Adipose tissue (tissue), 3 donors: ENCODE data around the gene DISC1. TPM values are rescaled to one million over a fixed set of nuclear protein-coding genes. Genes with fewer than 3 reads are reported as not detected.

Experiments
- H3K27ac ChIP-seq: one replicate; pipeline ENCODE4 v1.5.1; 2013; ENCODE audit warnings: low read depth, low read length
- WGBS, 3 donors: extraction: QIAGEN DNeasy Blood & Tissue Kit; methylation state at CpG; one replicate each; pipeline ENCODE4 v1.1.7; 2013; 5-methylcytosine and 5-hydroxymethylcytosine counted together
- polyA plus RNA-seq, 3 donors: library from polyadenylated mRNA; stranded (reverse); fragments of 200-250 nt; gene quantifications; one replicate each; pipeline ENCODE4 v1.2.3, GENCODE V29; 2013
- donor health status: healthy with polysubstance abuse.
- donor health status: Bipolar disorder and iron deficiency.
- donor health status: healthy.

The DISC1 gene
- polyA plus RNA-seq, 3 donors = 0.48 to 1.5 (median 1.4) TPM

DNA sequence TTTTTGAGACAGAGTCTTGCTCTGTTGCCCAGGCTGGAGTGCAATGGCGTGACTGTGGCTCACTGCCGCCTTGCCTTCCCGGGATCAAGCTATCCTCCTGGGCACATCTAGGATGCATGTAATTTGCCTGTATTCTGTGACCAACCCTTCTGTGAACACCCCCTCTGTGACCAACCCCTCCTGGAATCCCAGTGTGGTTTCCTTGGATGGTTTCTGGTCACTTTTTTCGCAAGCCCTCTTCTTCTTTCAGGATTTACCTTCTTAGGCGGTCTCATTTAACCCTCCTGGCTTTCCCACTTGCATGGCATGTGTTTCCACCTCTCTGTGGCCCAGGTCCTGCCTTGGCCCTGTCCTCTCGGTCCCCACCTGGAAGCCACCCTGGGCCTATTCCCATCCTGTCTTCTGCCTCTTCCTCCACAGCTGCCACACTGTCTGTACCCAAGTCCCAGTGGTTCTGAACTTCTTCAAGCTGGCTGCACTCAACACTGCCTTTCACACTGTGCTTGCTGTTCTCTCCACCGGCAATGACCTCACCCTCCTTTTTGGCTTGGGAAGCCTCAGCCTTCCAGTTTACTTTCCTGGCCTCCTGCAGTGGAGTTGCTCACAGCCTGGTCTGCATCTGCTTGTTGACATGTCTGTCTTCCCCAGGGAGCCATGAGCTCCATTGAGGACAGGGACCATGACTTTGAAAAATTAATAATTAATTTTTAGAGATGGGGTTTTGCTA, 57.0 kb downstream of the DISC1 start:
- 87 to 89% (median 87%) methylated on average over 7 of the region's 7 CpGs for WGBS, 3 donors

GRCh38 chr1:231684356-231685244, 58.0 kb downstream of the DISC1 start:
- WGBS, 3 donors = 78 to 89% (median 87%) methylated on average over 15 of the region's 15 CpGs

More for the DNA sequence above, 57.0 kb downstream of the DISC1 start:
- no peak overlapping the region for H3K27ac ChIP-seq

DNA sequence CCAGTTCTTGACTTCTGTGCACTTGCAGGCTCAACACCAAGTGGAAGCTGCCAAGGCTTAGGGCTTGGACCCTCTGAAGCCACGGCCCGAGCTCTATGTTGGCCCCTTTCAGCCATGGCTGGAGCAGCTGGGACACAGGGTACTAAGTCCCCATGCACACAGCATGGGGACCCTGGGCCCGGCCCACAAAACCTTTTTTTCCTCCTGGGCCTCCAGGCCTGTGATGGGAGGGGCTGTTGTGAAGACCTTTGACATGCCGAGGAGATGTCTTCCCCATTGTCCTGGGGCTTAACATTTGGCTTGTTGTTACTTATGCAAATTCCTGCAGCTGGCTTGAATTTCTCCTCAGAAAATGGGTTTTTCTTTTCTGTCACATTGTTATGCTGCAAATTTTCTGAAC, 59.8 kb downstream of the DISC1 start:
- 97 to 100% (median 98%) methylated on average over 4 of the region's 4 CpGs for WGBS, 3 donors
- H3K27ac ChIP-seq = no peak overlapping the region

More at GRCh38 chr1:231684356-231685244, 58.0 kb downstream of the DISC1 start:
- H3K27ac ChIP-seq = no peak overlapping the region

- 81 to 92% (median 88%) methylated on average over 4 of the region's 4 CpGs for WGBS, 3 donors
These were observed 62.4 kb downstream of the DISC1 start for GRCh38 chr1:231688989-231689388.

GRCh38 chr1:231690059-231690458, 63.5 kb downstream of the DISC1 start:
- 46 to 53% (median 48%) methylated on average over 9 of the region's 9 CpGs for WGBS, 3 donors
- no peak overlapping the region for H3K27ac ChIP-seq

More at GRCh38 chr1:231688989-231689388, 62.4 kb downstream of the DISC1 start:
- H3K27ac ChIP-seq = no peak overlapping the region

DNA sequence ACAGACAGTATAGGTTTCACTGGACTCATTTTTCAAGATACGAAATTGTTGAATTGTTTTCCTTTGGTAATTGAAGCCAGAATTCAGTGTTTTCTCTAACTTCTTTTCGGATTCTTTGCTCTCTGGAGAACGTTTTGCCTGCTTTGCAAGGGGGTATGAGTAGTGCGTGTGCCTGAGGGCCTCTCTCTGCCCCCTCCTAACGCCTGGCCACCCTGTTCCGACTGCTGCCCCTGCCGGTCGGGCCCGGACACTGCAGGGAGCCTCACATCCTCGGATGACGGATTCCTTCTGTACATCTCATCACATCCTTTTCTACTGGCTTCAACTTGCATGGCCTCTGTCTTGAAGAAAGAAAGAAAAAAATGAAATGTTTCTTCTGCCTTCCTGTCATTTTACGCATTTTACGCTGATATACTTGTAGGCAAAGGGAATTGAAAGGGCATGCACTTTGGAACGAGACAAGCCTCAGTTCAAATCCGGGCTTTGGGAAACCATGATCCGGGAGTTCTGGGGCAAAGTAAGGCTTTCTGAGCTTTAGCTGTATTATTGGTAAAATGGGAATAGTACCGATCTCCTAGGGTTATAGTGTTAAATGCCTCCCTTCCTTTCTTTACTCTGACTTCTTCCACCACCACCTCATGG, 65.1 kb downstream of the DISC1 start:
- WGBS, 3 donors = 67 to 81% (median 81%) methylated on average over 17 of the region's 17 CpGs
- H3K27ac ChIP-seq = no peak overlapping the region

DNA sequence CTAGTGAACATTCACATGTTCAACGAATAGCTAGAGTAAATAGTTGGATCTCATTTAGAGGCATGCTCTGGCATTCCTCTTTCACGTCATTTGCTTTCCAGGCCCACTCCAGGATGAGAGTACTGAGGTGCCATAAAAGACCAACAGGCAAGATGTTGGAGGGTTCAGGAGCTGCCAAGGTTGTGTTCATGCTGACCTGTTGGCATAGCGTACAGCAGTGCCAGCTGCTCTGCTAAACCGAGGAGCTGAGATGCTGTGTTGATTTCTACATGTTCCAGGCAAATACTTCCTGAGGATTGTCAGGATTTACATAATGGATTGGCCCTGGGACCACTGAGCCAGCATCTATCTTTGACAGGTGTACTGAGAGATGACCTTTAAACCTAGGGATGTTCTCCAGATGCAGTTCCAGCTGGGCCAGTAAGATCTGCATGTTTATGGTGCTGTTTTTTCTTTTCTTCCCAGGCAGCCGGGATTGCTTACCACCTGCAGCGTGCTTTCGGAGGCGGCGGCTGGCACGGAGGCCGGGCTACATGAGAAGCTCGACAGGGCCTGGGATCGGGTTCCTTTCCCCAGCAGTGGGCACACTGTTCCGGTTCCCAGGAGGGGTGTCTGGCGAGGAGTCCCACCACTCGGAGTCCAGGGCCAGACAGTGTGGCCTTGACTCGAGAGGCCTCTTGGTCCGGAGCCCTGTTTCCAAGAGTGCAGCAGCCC, 66.9 kb downstream of the DISC1 start:
- H3K27ac ChIP-seq = no peak overlapping the region
- 87 to 92% (median 92%) methylated on average over 18 of the region's 18 CpGs for WGBS, 3 donors

- 71 to 89% (median 84%) methylated on average over 11 of the region's 11 CpGs for WGBS, 3 donors
- H3K27ac ChIP-seq = no peak overlapping the region
These were observed 67.5 kb downstream of the DISC1 start for GRCh38 chr1:231694075-231694431.

DNA sequence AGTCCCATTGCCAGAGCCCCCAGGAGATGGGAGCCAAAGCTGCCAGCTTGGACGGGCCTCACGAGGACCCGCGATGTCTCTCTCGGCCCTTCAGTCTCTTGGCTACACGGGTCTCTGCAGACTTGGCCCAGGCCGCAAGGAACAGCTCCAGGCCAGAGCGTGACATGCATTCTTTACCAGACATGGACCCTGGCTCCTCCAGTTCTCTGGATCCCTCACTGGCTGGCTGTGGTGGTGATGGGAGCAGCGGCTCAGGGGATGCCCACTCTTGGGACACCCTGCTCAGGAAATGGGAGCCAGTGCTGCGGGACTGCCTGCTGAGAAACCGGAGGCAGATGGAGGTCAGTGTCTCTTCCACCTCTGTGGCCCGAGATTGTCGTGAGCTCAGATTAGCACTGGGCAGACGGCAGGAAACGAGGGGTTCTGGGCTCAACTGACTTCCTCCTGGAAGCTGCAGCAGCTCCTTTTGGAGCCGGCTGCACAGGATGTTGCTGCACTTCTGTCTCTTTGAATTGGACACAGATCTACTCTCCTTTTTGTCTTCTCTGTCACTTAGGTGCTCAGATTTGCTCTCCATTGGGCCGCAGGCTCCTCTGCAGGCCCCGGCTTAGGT, 68.0 kb downstream of the DISC1 start:
- no peak overlapping the region for H3K27ac ChIP-seq
- WGBS, 3 donors = 51 to 85% (median 66%) methylated on average over 18 of the region's 18 CpGs

GRCh38 chr1:231695439-231696255, 69.1 kb downstream of the DISC1 start:
- H3K27ac ChIP-seq = no peak overlapping the region
- WGBS, 3 donors = 86 to 88% (median 86%) methylated on average over 7 to 8 of the region's 8 CpGs

DNA sequence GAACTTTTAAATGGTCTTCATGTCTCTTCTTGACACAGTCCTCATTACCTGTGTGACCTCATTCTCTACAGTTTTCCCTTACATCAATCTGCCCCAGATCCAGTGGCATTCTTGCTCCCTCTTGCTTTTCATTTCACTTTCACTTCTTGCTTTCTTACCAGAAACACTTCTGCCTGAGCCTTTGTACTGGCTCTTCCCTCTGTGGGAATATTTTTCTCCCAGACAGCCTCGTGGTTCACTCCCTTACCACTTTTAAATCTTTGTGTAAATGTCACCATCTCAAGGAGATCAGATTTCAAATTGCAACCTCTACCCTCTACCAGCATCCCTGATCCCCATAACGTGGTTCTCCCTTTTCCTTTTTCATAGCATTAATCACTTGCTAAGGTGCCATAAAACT, 73.2 kb downstream of the DISC1 start:
- WGBS, 3 donors = 24 to 31% (median 28%) methylated on average over 2 of the region's 2 CpGs

GRCh38 chr1:231701306-231701705, 74.7 kb downstream of the DISC1 start:
- H3K27ac ChIP-seq = no peak overlapping the region

More for the DNA sequence above, 73.2 kb downstream of the DISC1 start:
- no peak overlapping the region for H3K27ac ChIP-seq

DNA sequence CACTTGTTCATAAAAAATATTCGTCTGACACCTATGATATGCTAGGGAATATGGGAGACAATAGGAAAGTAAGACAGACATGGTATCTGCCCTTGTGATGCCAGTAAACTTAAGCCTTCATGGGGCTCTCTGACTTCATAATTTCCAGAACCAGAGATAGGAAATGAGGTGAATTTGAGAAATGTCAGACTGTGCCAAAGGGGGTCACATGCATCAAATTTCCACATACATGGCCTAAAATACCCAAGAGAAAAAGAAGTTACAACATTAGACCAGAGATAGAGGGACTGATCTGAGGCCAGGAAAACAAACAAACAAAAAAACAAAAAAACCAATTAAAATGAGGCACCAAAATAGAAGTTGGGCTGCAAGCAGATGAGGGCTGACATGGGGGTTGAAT, 75.7 kb downstream of the DISC1 start:
- no peak overlapping the region for H3K27ac ChIP-seq
- WGBS, 3 donors = 84 to 95% (median 93%) methylated on average over 1 of the region's 1 CpG

DNA sequence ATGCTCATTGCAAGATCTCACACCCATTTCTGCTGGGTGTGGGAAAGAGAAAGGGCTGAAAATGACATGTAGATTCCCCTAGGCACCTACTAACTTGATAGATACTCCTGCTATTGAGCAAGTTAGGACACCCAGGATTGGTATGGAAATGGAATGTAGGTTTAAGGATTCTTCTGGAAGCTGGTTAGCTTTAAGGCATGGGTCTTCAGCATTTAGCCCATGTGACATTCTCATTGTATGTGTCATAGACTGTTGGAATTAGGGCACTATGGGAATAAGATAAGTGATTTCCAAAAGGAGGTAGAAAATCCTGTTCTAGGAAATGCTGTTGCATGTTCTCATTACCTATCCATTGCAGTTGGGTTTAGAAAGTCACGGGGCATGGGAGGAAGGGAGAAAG, 76.2 kb downstream of the DISC1 start:
- WGBS, 3 donors = 89 to 95% (median 94%) methylated on average over 1 of the region's 1 CpG
- no peak overlapping the region for H3K27ac ChIP-seq

- WGBS, 3 donors = 58 to 78% (median 60%) methylated on average over 6 of the region's 6 CpGs
- H3K27ac ChIP-seq = no peak overlapping the region
These were observed 79.5 kb downstream of the DISC1 start for GRCh38 chr1:231705806-231706760.

DNA sequence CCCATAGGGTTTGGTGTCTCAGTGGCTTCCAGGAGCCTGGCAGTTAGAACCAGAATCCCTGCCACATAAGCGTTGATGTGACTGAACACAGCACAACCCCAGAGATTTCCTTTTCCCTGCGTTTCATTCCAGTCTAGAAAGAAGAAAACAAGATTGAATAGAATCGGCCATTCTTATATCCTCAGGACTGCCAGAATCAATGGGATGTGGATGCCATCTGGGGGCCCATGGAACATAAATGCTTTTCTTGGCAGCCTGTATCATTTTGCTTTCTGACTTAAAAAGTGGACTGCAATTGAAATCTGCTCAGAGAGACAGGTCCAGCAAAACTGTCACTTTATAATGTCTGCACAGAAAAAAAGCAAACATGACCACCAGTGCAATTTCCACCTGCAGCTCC, 80.3 kb downstream of the DISC1 start:
- 71 to 85% (median 83%) methylated on average over 3 of the region's 3 CpGs for WGBS, 3 donors
- no peak overlapping the region for H3K27ac ChIP-seq
